Measurements from ENCODE around the gene MED20. TPM values are rescaled to one million over a fixed set of nuclear protein-coding genes. Genes with fewer than 3 reads are reported as not detected.

The MED20 gene
- total RNA-seq, 1 donor from 2014 or later, result 15.9 TPM

Small RNA genes within 50 kb of the gene (small RNA-seq; reads per million reads assigned to genes)
- gene RF00019, result not detected

Other genes with a start within 250 kb of the MED20 start
- gene TFEB, start 185.5 kb downstream of the MED20 start, total RNA-seq, result 3.4 TPM
- not detected for gene PGC, start 173.7 kb downstream of the MED20 start, total RNA-seq
- gene FRS3, start 141.2 kb downstream of the MED20 start, total RNA-seq, result 6.7 TPM
- gene PRICKLE4, start 140.4 kb downstream of the MED20 start, total RNA-seq, result 0.62 TPM
- 34.2 TPM for gene TOMM6, start 133.4 kb downstream of the MED20 start, total RNA-seq
- 12.5 TPM for gene USP49, start 25.8 kb downstream of the MED20 start, total RNA-seq
- gene BYSL, start 360 bp upstream of the MED20 start, total RNA-seq, result 14.0 TPM
- gene CCND3, start 20.7 kb upstream of the MED20 start, total RNA-seq, result 19.2 TPM
- gene TAF8, start 129.4 kb upstream of the MED20 start, total RNA-seq, result 4.8 TPM
- not detected for gene C6orf132, start 221.5 kb upstream of the MED20 start, total RNA-seq

All from occipital lobe (tissue), 2 donors.